ENCODE measurements around the gene ERCC8. TPM values are rescaled to one million over a fixed set of nuclear protein-coding genes. Genes with fewer than 3 reads are reported as not detected.

Gene ERCC8
- total RNA-seq, 1 donor: 25.5 TPM

DNA sequence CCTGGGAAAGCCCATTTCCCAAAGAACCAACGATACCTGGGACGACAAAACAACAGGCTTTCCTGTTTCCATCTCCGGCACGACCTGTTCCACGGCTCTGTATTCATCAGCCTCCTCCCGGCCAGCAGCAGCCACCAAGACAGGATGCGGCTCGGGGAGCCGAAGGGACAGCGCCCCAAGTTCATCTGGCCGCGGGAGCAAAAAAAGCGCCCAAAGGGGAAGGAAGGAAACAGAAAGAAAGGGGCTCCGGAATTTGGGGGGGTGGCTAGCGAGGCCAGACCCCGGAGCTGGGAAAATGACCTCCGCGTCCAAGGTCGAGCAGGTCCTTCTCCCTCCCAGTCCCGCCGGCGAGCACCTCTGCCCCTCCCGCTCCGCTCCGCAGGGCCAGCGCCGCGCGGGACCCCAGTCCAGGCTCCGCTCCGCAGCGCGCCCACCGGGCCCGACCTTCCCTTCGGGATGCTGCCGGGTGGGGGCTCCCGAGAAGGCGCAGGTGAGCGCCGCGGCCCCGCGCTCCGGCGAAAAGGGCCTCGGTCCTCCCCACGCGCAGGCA lies 101.4 kb downstream of the ERCC8 start:
- DNase-seq (ENCODE audit: low read depth): no peak
- TF ChIP-seq, protein P1, sequence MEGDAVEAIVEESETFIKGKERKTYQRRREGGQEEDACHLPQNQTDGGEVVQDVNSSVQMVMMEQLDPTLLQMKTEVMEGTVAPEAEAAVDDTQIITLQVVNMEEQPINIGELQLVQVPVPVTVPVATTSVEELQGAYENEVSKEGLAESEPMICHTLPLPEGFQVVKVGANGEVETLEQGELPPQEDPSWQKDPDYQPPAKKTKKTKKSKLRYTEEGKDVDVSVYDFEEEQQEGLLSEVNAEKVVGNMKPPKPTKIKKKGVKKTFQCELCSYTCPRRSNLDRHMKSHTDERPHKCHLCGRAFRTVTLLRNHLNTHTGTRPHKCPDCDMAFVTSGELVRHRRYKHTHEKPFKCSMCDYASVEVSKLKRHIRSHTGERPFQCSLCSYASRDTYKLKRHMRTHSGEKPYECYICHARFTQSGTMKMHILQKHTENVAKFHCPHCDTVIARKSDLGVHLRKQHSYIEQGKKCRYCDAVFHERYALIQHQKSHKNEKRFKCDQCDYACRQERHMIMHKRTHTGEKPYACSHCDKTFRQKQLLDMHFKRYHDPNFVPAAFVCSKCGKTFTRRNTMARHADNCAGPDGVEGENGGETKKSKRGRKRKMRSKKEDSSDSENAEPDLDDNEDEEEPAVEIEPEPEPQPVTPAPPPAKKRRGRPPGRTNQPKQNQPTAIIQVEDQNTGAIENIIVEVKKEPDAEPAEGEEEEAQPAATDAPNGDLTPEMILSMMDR (IDR thresholded peaks at IDR 0.05; ENCODE audit: insufficient read depth, low read length): no peak
- H3K4me3 ChIP-seq (ENCODE audit: low read depth, low read length): peak overlapping the region; percentile 68

DNA sequence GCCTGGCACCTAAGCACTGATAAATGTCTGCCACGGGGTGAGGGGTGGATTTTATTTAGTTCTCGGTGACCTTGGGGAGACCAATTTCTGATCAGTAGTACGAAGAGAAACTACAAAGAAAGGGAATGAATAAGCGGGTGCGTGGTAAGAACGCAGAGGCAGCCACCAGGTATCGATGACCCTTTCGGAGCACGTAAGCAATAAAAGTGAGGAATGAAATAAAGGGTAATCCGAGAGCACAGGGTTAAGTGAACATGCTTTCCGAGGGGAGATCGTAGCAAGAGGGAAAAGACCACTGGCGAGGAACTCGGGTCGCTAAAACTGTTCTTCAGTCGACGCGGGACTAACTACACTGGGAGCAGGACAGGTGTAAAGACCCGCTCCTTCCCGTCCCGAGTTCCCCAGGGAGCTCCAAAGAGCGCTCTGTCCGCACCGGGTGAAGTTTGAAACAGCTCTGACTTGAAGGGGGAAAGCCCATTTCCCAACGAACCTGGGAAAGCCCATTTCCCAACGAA lies 101.9 kb downstream of the ERCC8 start:
- no peak for DNase-seq (ENCODE audit: low read depth)
- TF ChIP-seq, protein P1 (IDR thresholded peaks at IDR 0.05; ENCODE audit: insufficient read depth, low read length): no peak
- H3K4me3 ChIP-seq (ENCODE audit: low read depth, low read length): peak overlapping the region; percentile 68

DNA sequence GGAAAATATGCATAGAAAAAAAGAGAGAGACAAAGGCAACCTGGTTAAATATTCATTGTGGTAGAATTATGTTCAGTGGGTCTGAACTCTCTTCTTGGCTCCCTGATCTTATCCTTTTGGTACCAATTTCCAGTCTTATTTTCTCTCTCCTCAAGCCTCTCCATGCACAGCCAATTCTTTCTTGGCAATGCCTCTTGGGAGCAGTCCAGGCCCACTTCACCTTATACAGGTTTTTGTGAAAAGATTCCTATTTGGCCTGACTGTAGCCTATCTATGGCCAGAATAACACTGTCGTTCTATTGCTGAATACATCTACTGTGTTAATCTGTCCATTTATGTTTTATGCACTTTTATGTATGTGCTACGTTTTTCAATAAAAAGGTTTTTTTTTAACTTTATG lies 103.5 kb downstream of the ERCC8 start:
- TF ChIP-seq, protein P1 (IDR thresholded peaks at IDR 0.05; ENCODE audit: insufficient read depth, low read length): no peak
- no peak for DNase-seq (ENCODE audit: low read depth)
- H3K4me3 ChIP-seq (ENCODE audit: low read depth, low read length): no peak overlapping the region

DNA sequence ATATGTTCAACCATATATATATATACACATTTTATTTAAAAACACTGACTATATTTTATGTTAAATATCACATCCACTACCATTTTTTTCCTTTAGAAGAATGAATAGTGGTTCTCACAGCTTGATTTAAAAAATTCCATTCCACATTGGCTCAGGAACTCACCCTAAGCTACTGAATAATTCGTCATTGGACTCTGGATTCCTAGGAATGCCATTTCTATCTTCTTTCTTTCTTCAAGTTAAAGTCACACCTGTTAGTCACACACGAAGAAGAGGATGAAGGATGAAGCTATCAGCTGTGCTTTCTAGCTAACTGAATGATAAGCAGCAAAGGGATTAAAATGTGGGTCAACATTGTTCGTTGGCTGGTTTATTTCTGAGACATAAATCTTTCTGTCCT lies 108.7 kb downstream of the ERCC8 start:
- TF ChIP-seq, protein P1 (IDR thresholded peaks at IDR 0.05; ENCODE audit: insufficient read depth, low read length): no peak
- H3K4me3 ChIP-seq (ENCODE audit: low read depth, low read length): no peak overlapping the region
- DNase-seq (ENCODE audit: low read depth): no peak

DNA sequence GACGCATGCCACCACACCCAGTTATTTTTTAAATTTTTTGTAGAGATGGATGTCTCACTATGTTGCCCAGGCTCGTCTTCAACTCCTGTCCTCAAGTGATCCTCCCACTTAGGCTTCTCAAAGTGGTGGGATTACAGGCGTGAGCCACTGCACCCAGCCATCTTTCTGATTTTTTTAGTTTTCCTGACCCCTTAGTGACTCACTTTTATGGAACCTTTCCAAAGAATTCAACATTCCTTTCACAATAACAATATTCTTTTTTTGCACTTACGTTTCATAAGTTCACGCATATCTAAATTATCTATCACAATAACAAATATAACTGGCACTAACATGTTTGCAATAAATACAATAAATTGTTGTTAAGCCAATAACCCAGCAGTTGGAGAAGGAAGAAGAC lies 109.3 kb downstream of the ERCC8 start:
- TF ChIP-seq, protein P1 (IDR thresholded peaks at IDR 0.05; ENCODE audit: insufficient read depth, low read length): no peak
- DNase-seq (ENCODE audit: low read depth): peak; percentile 13
- H3K4me3 ChIP-seq (ENCODE audit: low read depth, low read length): no peak overlapping the region

DNA sequence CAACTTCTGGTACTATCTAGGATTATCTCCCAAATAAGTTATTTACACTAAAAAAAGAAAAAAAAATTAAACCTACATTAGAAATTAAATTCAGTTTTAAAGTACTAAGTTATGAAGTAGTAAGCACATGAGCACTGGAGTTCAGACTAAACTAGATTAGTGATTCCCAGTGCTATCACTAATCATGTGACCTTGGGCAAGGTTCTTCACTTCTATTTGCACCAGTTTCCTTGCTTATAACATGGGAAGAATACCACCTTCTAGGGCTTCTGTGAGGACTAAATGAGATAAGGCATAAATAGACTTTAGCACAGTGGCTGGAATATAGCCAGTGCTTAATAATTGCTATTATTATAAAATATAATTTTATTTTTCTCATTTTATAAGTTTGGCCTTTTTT lies 111.3 kb downstream of the ERCC8 start:
- H3K4me3 ChIP-seq (ENCODE audit: low read depth, low read length): no peak overlapping the region
- no peak for DNase-seq (ENCODE audit: low read depth)
- TF ChIP-seq, protein P1 (IDR thresholded peaks at IDR 0.05; ENCODE audit: insufficient read depth, low read length): no peak

Measured in fibroblast of the aortic adventitia (primary cell).